ENCODE measurements around the gene SNX19.

Gene SNX19

GRCh38 chr11:130906616-130907015 is 9.7 kb downstream of the SNX19 start:
- in situ Hi-C loops (cut with HindIII; ENCODE audit: low sequenced_read_pairs), result no loop called here

- in situ Hi-C loops (cut with HindIII; ENCODE audit: low sequenced_read_pairs), result no loop called here
These were observed 10.8 kb downstream of the SNX19 start for GRCh38 chr11:130905512-130905911.

GRCh38 chr11:130904380-130904779 is 11.9 kb downstream of the SNX19 start:
- in situ Hi-C loops (cut with HindIII; ENCODE audit: low sequenced_read_pairs), result no loop called here

- in situ Hi-C loops (cut with HindIII; ENCODE audit: low sequenced_read_pairs), result no loop called here
These were observed 13.9 kb downstream of the SNX19 start for GRCh38 chr11:130902380-130902779.

GRCh38 chr11:130899106-130899505 is 17.2 kb downstream of the SNX19 start:
- in situ Hi-C loops (cut with HindIII; ENCODE audit: low sequenced_read_pairs), result no loop called here

GRCh38 chr11:130897262-130898182 is 18.8 kb downstream of the SNX19 start:
- in situ Hi-C loops (cut with HindIII; ENCODE audit: low sequenced_read_pairs), result no loop called here

- in situ Hi-C loops (cut with HindIII; ENCODE audit: low sequenced_read_pairs), result no loop called here
These were observed 21.8 kb downstream of the SNX19 start for GRCh38 chr11:130894322-130895025.

GRCh38 chr11:130892861-130893260 is 23.4 kb downstream of the SNX19 start:
- in situ Hi-C loops (cut with HindIII; ENCODE audit: low sequenced_read_pairs), result no loop called here

GRCh38 chr11:130891326-130891725 is 25.0 kb downstream of the SNX19 start:
- in situ Hi-C loops (cut with HindIII; ENCODE audit: low sequenced_read_pairs), result no loop called here

- in situ Hi-C loops (cut with HindIII; ENCODE audit: low sequenced_read_pairs), result no loop called here
These were observed 26.1 kb downstream of the SNX19 start for GRCh38 chr11:130890039-130890745.

- in situ Hi-C loops (cut with HindIII; ENCODE audit: low sequenced_read_pairs), result no loop called here
These were observed 27.5 kb downstream of the SNX19 start for GRCh38 chr11:130888790-130889189.

- in situ Hi-C loops (cut with HindIII; ENCODE audit: low sequenced_read_pairs), result no loop called here
These were observed 29.6 kb downstream of the SNX19 start for GRCh38 chr11:130886704-130887103.

- in situ Hi-C loops (cut with HindIII; ENCODE audit: low sequenced_read_pairs), result no loop called here
These were observed 34.1 kb downstream of the SNX19 start for GRCh38 chr11:130882138-130882551.

GRCh38 chr11:130881475-130882137 is 34.7 kb downstream of the SNX19 start:
- in situ Hi-C loops (cut with HindIII; ENCODE audit: low sequenced_read_pairs), result no loop called here

- in situ Hi-C loops (cut with HindIII; ENCODE audit: low sequenced_read_pairs), result no loop called here
These were observed 36.4 kb downstream of the SNX19 start for GRCh38 chr11:130879836-130880235.

- in situ Hi-C loops (cut with HindIII; ENCODE audit: low sequenced_read_pairs), result no loop called here
These were observed 39.1 kb downstream of the SNX19 start for GRCh38 chr11:130876931-130877915.

GRCh38 chr11:130876100-130876499 is 40.2 kb downstream of the SNX19 start:
- in situ Hi-C loops (cut with HindIII; ENCODE audit: low sequenced_read_pairs), result no loop called here

GRCh38 chr11:130874955-130875531 is 41.2 kb downstream of the SNX19 start:
- in situ Hi-C loops (cut with HindIII; ENCODE audit: low sequenced_read_pairs), result no loop called here

- in situ Hi-C loops (cut with HindIII; ENCODE audit: low sequenced_read_pairs), result no loop called here
These were observed 41.9 kb downstream of the SNX19 start for GRCh38 chr11:130874396-130874795.
